Measurements from ENCODE around the gene MMP23B. TPM values are rescaled to one million over a fixed set of nuclear protein-coding genes. Genes with fewer than 3 reads are reported as not detected.

Gene MMP23B
- polyA plus RNA-seq, 4 donors, result 1.2 to 16.5 (median 3.6) TPM

DNA sequence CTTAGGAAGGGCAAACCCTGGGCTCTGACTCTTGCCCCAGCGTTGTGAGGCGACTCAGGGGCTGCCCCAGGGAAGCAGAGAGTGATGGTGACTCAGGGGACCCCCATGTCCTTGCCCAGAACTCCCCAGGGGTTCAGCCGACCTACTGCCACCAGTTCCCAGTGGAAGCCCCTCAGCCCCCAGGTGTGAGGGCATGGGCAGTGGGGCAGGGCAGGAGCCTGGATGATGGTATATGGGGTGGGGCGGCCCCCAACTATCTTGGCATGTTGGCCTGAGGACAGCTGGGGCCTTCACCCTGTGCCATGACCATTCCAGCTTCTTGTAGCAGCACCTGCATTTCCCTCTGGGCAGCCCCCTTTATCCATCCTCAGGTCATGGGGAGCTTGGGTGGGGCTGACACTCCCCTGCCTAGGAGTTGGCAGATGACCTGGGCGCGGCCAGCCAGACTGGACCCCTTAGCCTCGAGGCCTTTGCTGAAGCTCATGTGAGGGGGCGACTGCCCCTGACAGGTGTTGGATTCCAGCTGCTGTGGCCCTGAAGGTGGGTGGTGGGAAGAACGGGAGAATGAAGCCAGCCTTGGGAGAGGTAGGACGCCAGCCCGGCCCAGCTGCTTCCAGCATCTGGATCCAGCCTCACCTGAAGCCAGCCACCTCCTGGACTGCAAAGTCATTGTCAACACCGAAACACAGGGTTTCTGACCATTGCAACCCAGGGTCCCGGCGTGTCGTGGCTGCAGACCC is 30.2 kb upstream of the MMP23B start:
- no peak overlapping the region for H3K4me3 ChIP-seq (ENCODE audit: low read depth in 1 of 3, low read length in 3 of 3)
- peaks cover 0 to 5% (median 0%) of the 10 kb centered on the region in 3 donors for H3K4me1 ChIP-seq (ENCODE audit: control insufficient read depth in 3 of 3, insufficient read depth in 2 of 3, low read depth in 1 of 3, low read length in 2 of 3)
- DNase-seq (no peak), FAIRE-seq (no peak)
- H3K27me3 ChIP-seq (ENCODE audit: control insufficient read depth in 3 of 3, insufficient read depth in 3 of 3, low read length in 3 of 3), result peaks cover 5 to 70% (median 6%) of the 10 kb centered on the region in 3 donors
- H3K9me3 ChIP-seq (ENCODE audit: control insufficient read depth in 2 of 2, insufficient read depth in 1 of 2, low read depth in 1 of 2, low read length in 1 of 2), result no peaks in the 10 kb centered on the region
- H3K27ac ChIP-seq (ENCODE audit: low read depth in 1 of 3, low read length in 2 of 3), result no peak overlapping the region
- H3K36me3 ChIP-seq (ENCODE audit: control insufficient read depth in 3 of 3, insufficient read depth in 2 of 3, low read depth in 1 of 3, low read length in 3 of 3), result no peaks in the 10 kb centered on the region
- 84 to 90% (median 84%) methylated on average over 15 of the region's 15 CpGs for WGBS, 3 donors

DNA sequence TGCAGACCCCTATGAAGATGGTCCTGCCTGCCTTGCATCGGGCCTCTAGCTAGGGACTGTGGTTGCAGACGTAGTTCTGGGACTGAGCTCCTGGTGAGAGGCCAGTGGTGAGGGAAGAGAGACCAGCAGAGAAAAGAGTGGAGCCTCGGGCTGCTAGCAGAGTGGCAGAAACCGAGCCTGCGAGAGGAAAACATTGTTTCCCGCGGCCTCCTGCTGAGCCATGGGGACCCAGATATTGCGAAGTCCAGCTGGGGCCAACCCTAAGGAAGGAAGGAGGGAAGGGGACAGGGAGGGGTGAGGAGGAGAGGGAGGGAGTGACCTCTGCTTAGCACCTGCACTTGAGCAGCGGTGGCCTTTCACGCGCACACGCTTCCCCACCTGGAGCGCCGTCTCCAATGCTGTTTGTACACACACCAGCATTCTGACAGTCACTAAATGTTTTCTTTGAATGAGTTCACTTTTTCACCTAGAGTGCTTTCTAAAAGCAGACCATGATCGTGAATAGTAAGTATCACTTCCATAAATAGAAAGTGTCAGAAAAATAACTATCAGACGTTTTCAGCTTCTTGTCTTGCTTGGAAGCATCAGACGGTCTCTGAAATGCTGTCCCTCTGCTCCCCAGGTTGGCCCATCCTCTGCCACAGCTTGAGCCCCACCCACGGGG is 29.5 kb upstream of the MMP23B start:
- H3K27me3 ChIP-seq (ENCODE audit: control insufficient read depth in 3 of 3, insufficient read depth in 3 of 3, low read length in 3 of 3), result peaks cover 3 to 63% (median 6%) of the 10 kb centered on the region in 3 donors
- H3K9me3 ChIP-seq (ENCODE audit: control insufficient read depth in 2 of 2, insufficient read depth in 1 of 2, low read depth in 1 of 2, low read length in 1 of 2), result no peaks in the 10 kb centered on the region
- H3K4me1 ChIP-seq (ENCODE audit: control insufficient read depth in 3 of 3, insufficient read depth in 2 of 3, low read depth in 1 of 3, low read length in 2 of 3), result peaks cover 0 to 4% (median 0%) of the 10 kb centered on the region in 3 donors
- no peak for FAIRE-seq
- WGBS, 3 donors, result 51 to 62% (median 54%) methylated on average over 18 of the region's 18 CpGs
- no peaks in the 10 kb centered on the region for H3K36me3 ChIP-seq (ENCODE audit: control insufficient read depth in 3 of 3, insufficient read depth in 2 of 3, low read depth in 1 of 3, low read length in 3 of 3)
- DNase-seq, result no peak
- no peak overlapping the region for H3K27ac ChIP-seq (ENCODE audit: low read depth in 1 of 3, low read length in 2 of 3)
- no peak overlapping the region for H3K4me3 ChIP-seq (ENCODE audit: low read depth in 1 of 3, low read length in 3 of 3)

DNA sequence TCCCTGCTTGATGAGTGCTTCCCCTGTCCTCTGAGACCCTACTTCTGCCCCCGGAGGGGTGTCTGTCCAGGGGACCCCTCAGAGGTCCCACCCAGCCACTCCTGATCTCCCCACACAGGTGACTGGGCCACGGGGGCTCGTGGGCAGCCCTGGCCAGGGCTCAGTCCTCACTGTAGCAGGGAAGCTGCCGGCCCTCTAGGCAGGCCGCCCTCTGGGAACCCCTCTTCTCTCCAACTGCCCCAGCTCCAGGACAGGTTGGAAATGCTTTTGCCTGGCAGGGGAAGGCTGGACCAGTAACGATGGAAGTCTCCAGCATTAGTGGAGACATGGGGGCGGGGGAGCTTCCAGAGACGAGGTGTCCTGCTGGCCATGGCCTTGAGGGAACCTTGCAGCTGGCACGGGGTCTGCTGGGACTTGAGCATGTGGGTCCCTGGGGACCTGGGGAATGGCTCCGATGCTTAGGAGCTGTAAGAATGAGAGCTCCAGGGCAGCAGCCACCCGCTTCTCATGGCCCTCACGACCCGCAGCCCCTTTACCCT is 28.9 kb upstream of the MMP23B start:
- no peak for FAIRE-seq
- no peaks in the 10 kb centered on the region for H3K4me1 ChIP-seq (ENCODE audit: control insufficient read depth in 3 of 3, insufficient read depth in 2 of 3, low read depth in 1 of 3, low read length in 2 of 3)
- WGBS, 3 donors, result 62 to 76% (median 62%) methylated on average over 12 to 13 of the region's 13 CpGs

DNA sequence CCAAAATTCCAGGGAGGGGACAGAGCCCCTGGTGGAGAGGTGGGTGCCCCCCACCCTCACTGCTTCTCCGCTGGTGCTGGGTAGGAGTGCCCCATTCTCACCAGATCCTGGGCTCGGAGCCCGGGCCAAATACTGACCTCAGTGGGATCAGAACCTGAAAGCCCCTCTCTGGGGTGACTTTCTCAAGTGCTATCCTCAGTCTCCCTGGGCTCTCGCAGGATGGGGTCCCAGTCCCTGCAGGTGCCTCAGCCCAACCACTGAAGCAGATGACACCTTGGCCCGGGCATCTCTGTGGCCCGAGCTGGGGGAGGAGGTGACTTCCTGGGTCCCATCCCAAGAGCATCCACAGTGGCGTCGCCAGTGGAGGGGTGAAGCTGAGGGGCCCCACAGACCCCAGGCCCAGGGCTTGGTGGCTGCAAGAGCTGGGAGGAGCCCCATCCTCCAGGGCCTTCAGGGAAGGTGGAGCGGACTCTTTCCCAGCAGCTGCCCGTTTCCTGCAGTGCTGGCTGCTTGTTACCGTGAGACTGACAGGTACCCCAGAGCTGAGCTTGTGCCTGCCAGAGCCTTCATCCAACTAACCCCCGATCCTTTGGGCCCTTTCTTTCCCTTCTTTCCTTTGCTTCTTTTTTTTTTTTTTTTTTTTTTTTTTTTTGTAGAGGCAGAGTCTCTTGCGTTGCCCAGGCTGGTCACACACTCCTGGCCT is 28.2 kb upstream of the MMP23B start:
- H3K27me3 ChIP-seq (ENCODE audit: control insufficient read depth in 3 of 3, insufficient read depth in 3 of 3, low read length in 3 of 3), result peaks cover under 1 to 50% (median 3%) of the 10 kb centered on the region in 3 donors
- no peak overlapping the region for H3K27ac ChIP-seq (ENCODE audit: low read depth in 1 of 3, low read length in 2 of 3)

More for the DNA sequence above, 28.9 kb upstream of the MMP23B start:
- Histone ChIP-seq H3K27ac (ENCODE audit: low read depth in 1 of 3, low read length in 2 of 3) (no peak overlapping the region), H3K4me3 (ENCODE audit: low read depth in 1 of 3, low read length in 3 of 3) (no peak overlapping the region), H3K27me3 (ENCODE audit: control insufficient read depth in 3 of 3, insufficient read depth in 3 of 3, low read length in 3 of 3) (peaks cover 3 to 57% (median 3%) of the 10 kb centered on the region in 3 donors), H3K36me3 (ENCODE audit: control insufficient read depth in 3 of 3, insufficient read depth in 2 of 3, low read depth in 1 of 3, low read length in 3 of 3) (no peaks in the 10 kb centered on the region), H3K9me3 (ENCODE audit: control insufficient read depth in 2 of 2, insufficient read depth in 1 of 2, low read depth in 1 of 2, low read length in 1 of 2) (no peaks in the 10 kb centered on the region)
- DNase-seq, result no peak

DNA sequence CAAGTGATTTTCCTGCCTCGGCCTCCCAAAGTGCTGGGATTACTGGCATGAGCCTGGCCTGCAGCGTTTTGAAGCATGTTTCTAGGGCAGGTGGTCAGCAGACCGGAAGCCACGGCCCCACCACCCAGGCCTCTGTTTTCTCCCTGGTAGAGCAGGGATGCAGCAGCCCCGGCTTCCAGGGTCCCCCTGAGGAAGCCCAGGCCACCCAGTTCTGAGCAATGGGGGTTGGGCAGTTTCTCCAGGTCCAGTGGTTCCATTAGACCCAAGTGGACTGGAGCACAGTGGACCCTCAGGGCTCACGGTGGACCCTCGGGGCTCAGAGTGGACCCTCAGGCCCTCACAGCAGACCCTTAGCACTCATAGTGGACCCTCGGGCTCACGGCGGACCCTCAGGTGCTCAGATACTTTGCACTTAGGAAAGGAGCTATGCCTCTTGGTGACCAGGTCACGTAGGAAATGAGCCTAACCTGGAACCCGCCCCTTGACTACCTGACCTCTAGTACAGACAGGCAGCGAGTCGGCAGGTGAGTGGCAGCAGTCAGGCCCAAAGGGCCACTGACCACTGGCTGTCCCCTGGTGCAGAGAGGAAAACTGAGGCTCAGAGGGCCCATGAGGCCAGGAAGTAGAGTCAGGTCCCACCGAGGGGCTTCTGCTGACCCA is 27.5 kb upstream of the MMP23B start:
- DNase-seq (no peak), FAIRE-seq (no peak)
- peaks cover 0 to 44% (median 3%) of the 10 kb centered on the region in 3 donors for H3K27me3 ChIP-seq (ENCODE audit: control insufficient read depth in 3 of 3, insufficient read depth in 3 of 3, low read length in 3 of 3)
- no peaks in the 10 kb centered on the region for H3K36me3 ChIP-seq (ENCODE audit: control insufficient read depth in 3 of 3, insufficient read depth in 2 of 3, low read depth in 1 of 3, low read length in 3 of 3)
- no peak overlapping the region for H3K27ac ChIP-seq (ENCODE audit: low read depth in 1 of 3, low read length in 2 of 3)
- no peaks in the 10 kb centered on the region for H3K9me3 ChIP-seq (ENCODE audit: control insufficient read depth in 2 of 2, insufficient read depth in 1 of 2, low read depth in 1 of 2, low read length in 1 of 2)
- WGBS, 3 donors, result 72 to 82% (median 76%) methylated on average over 15 of the region's 15 CpGs
- H3K4me1 ChIP-seq (ENCODE audit: control insufficient read depth in 3 of 3, insufficient read depth in 2 of 3, low read depth in 1 of 3, low read length in 2 of 3), result no peaks in the 10 kb centered on the region
- no peak overlapping the region for H3K4me3 ChIP-seq (ENCODE audit: low read depth in 1 of 3, low read length in 3 of 3)

More for the DNA sequence above, 28.2 kb upstream of the MMP23B start:
- DNase-seq (no peak), FAIRE-seq (no peak)
- no peaks in the 10 kb centered on the region for H3K9me3 ChIP-seq (ENCODE audit: control insufficient read depth in 2 of 2, insufficient read depth in 1 of 2, low read depth in 1 of 2, low read length in 1 of 2)
- H3K4me1 ChIP-seq (ENCODE audit: control insufficient read depth in 3 of 3, insufficient read depth in 2 of 3, low read depth in 1 of 3, low read length in 2 of 3), result no peaks in the 10 kb centered on the region
- no peak overlapping the region for H3K4me3 ChIP-seq (ENCODE audit: low read depth in 1 of 3, low read length in 3 of 3)
- H3K36me3 ChIP-seq (ENCODE audit: control insufficient read depth in 3 of 3, insufficient read depth in 2 of 3, low read depth in 1 of 3, low read length in 3 of 3), result no peaks in the 10 kb centered on the region
- 48 to 71% (median 61%) methylated on average over 13 of the region's 13 CpGs for WGBS, 3 donors

DNA sequence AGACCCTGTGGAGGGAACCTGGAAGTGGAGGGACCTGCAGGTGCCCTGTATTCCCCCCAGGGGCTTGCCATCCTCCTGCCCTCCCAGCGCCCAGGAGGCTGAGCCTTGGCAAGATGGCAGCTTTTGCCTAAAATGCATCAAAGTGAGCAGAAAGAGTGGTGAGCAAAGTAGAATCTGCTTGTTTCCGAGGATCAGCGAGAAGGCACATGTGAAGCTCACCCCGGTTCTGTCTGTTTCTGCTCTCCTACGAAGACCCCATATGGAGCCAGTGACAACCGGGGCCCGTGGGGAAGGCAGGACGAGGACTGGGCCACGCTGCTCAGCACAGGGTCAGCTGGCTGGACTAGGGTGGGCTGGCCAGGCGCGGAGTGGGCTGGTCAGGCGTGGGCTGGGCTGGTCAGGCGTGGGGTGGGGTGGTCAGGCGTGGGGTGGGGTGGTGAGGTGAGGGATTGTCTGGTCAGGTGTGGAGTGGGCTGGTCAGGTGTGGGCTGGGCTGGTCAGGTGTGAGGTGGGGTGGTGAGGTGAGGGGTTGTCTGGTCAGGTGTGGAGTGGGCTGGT is 26.9 kb upstream of the MMP23B start:
- no peaks in the 10 kb centered on the region for H3K9me3 ChIP-seq (ENCODE audit: control insufficient read depth in 2 of 2, insufficient read depth in 1 of 2, low read depth in 1 of 2, low read length in 1 of 2)
- H3K27ac ChIP-seq (ENCODE audit: low read depth in 1 of 3, low read length in 2 of 3), result no peak overlapping the region
- H3K4me1 ChIP-seq (ENCODE audit: control insufficient read depth in 3 of 3, insufficient read depth in 2 of 3, low read depth in 1 of 3, low read length in 2 of 3), result no peaks in the 10 kb centered on the region
- no peak overlapping the region for H3K4me3 ChIP-seq (ENCODE audit: low read depth in 1 of 3, low read length in 3 of 3)
- peaks cover 0 to 44% (median 3%) of the 10 kb centered on the region in 3 donors for H3K27me3 ChIP-seq (ENCODE audit: control insufficient read depth in 3 of 3, insufficient read depth in 3 of 3, low read length in 3 of 3)
- no peaks in the 10 kb centered on the region for H3K36me3 ChIP-seq (ENCODE audit: control insufficient read depth in 3 of 3, insufficient read depth in 2 of 3, low read depth in 1 of 3, low read length in 3 of 3)
- WGBS, 3 donors, result 68 to 83% (median 78%) methylated on average over 14 of the region's 14 CpGs
- FAIRE-seq (no peak), DNase-seq (no peak)

DNA sequence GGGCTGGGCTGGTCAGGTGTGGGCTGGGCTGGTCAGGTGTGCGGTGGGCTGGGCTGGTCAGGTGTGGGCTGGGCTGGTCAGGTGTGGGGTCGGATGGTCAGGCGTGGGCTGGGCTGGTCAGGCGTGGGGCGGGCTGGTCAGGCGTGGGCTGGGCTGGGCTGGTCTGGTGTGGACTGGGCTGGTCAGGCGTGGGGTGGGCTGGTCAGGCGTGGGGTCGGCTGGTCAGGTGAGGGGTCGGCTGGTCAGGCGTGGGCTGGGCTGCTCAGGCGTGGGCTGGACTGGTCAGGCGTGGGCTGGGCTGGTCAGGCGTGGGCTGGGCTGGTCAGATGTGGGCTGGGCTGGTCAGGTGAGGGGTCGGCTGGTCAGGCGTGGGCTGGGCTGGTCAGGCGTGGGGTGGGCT is 26.2 kb upstream of the MMP23B start:
- Histone ChIP-seq H3K27me3 (ENCODE audit: control insufficient read depth in 3 of 3, insufficient read depth in 3 of 3, low read length in 3 of 3) (peaks cover 0 to 38% (median 3%) of the 10 kb centered on the region in 3 donors), H3K36me3 (ENCODE audit: control insufficient read depth in 3 of 3, insufficient read depth in 2 of 3, low read depth in 1 of 3, low read length in 3 of 3) (peaks cover 0 to 2% (median 0%) of the 10 kb centered on the region in 3 donors), H3K9me3 (ENCODE audit: control insufficient read depth in 2 of 2, insufficient read depth in 1 of 2, low read depth in 1 of 2, low read length in 1 of 2) (no peaks in the 10 kb centered on the region), H3K4me1 (ENCODE audit: control insufficient read depth in 3 of 3, insufficient read depth in 2 of 3, low read depth in 1 of 3, low read length in 2 of 3) (no peaks in the 10 kb centered on the region), H3K27ac (ENCODE audit: low read depth in 1 of 3, low read length in 2 of 3) (no peak overlapping the region), H3K4me3 (ENCODE audit: low read depth in 1 of 3, low read length in 3 of 3) (no peak overlapping the region)
- WGBS, 3 donors, result 84 to 92% (median 91%) methylated on average over 10 to 17 of the region's 17 CpGs
- DNase-seq, result no peak
- no peak for FAIRE-seq
